GM19438 (cell line): ENCODE measurements around the gene SLC5A10.
"Not testable (repeated sequence)": the region's sequence is repeated elsewhere in the genome, so short reads cannot be mapped to it uniquely, and the experiment has no call there.

ENCODE experiments used
- ATAC-seq: cut with Tn5 transposase; IDR thresholded peaks from one replicate; pipeline ENCODE4 v1.9.1; 2021; ENCODE audit warnings: low read depth; ENCODE audit not compliant: unreplicated experiment

SLC5A10 gene

DNA sequence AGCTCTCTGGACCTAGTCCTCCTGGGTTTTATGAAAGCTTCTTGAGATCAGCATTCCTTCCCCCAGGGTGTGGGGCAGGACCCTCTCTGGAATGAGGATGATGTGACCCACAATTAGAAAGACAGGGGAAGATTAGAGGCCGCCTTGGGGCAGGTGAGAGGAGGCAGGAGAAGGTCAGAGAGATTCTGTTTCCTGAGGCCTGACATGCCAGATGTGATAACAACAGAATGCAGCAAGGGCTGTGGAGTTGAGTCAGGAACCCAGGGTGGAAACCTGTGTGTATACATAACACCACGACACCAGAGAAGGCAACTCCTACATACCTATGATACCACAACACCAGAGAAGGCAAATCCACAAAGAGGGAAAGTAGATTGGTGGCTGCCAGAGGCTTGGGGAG, 5.4 kb upstream of the SLC5A10 start:
- no peak for ATAC-seq

DNA sequence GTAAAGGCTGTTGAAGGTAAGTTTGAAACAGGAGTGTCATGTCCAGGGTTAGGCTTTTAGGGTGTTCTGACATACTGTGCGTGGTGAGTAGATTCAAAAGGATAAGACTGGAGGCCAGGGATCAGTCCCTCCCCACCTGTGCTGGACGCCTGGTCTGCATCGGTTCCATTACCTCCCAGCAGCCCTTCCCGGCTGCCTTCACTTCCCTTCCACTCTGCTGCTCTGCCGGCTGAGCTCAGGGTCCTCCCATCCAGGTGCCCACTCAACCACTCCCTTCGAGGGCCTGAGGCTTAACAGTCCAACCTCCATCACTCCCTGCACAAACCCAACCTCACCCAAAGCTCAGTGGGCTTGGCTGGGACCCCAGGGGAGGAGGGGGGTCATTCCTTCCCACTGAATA, 4.1 kb upstream of the SLC5A10 start:
- no peak for ATAC-seq

DNA sequence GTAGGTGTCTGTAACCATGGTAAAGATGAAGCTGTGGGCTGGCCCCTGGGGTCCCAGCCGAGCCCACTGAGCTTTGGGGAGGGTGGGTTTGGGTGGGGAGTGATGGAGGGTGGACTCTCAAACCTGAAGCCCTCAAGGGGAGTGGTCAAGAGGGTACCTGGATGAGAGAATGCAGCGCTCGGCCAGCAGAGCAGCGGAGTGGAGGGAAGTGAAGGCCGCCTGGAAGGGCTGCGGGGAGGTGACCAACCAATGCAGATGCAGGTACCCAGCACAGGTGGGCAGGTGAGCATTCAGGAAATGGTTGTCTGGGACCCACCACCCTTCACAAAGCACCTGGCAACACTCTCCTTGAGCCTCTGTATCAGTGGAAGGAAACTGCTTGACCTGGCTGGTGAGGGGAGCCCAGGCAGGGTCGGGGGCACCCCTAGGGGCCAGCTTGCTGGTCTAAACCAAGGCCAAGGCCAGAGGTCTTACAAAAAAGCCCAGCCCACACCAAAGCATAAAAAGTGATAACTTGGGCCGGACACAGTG, 3.4 kb upstream of the SLC5A10 start:
- ATAC-seq = no peak

DNA sequence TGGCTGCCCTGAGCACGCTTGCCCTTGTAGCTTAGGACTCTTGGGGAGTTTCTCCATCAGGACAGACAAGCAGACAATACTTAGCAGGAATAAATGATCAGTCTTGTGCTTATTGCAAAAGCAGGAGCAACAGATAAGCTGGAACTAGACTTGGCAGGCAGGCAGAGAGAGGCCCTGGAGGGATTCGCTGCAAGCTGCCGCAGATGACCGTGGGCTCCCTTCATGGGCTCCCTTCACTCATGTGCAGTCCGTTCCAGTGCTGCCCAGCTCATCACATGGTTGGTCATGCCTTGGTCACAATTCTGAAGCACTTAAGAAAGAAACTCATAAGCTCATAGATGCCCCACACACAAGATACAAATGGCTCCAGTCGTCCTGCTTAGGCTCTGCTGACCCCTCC, 2.4 kb upstream of the SLC5A10 start:
- ATAC-seq = no peak

DNA sequence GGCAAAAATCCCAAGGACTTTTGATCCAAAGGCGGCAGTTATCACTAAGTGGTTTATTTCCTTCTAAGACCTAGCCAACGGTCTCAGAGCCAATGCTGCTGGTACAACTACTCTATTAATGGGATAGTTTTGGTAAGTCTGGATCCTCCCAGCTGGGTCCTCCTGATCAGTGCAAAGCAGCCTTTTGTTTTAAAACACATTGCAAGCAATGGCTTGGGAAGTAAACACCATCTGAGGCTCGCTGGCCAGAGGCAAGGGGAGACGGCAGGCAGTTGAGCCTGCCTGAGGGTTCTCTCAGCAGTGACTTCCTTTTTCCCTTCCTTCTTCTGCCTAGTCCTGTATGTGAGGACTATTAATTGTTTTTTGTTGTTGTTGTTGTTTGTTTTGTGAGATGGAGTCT, 1.6 kb upstream of the SLC5A10 start:
- no peak for ATAC-seq

DNA sequence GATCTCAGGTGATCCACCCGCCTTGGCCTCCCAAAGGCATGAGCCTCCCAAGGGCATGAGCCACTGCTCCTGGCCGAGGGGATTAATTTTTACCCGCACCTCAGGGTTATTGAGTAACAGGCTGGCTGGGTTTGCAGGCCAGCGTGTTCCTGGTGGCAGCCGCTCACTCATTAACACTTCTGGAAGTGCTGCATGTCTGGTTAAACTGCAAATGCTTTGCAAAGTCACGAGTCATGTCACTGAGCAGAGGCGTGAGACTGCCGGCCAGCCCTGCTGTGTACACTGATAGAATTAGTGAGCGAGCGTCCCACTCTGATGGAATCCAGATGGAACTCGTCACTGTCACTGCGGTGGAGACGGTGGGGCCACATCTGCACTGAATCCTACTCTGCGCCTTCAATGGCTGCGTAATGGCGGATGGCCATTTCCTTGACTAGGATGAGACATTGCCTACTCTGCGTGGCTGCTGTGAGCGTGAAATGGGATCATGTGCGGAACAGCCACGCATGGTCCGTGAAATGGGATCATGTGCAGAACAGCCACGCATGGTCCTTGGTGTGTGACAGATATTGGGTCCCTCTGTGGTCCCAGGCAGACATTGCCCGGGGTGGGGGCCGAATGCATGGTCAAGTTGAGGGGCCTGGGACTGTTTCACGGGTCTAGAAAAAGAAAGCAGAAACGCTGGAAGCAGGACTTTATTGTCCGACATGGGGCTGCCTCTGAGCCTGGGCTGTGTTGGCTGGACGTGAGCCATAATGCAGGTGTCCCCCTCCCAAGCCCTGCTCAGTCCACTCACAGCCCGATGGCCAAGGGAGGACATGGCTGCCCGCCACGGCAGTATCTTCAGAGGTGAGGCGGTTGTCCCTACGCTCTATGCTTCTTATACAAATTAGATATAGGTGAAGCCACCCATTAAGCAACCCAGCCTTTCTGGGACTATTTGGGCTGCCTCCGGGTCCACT, 740 bp upstream of the SLC5A10 start:
- ATAC-seq = no peak

DNA sequence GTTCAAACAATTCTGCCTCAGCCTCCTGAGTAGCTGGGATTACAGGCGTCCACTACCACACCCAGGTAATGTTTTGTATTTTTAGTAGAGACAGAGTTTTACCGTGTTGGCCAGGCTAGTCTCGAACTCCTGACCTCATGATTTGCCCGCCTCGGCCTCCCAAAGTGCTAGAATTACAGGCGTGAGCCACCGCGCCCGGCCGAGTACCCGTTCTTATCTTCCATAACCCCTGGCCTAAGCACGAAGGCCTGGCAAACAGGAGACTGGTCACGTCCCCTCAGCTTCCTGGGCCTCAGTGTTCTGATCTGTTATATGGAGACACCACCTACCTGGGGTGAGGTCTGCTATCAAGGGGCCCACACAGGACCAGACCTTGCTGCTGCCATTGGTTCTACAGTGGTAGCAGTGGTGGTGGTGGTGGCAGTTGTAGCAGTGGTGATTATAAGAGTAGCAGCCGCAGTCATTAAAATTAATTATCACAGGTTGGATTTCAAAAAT, 1.3 kb downstream of the SLC5A10 start:
- no peak for ATAC-seq

DNA sequence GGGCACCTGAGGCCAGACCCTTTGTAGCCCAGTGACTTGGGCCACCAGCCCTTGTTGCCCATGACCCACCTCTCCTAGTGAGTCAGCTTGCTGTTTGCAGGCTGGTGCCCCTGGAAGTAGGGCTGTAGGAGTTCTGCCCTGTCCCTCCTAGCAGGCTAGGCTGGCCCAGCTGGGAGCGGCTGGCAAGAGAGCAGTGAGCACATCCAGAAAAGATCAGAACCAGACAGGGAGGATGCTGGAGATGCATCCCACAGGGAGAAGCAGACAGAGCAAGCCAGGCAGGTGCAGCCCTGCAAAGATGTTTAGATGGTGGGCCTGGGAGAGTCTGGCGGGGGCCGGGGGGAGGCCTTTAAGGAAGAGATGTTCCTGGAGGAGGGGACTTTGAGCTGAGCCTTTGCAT, 2.4 kb downstream of the SLC5A10 start:
- ATAC-seq = no peak

DNA sequence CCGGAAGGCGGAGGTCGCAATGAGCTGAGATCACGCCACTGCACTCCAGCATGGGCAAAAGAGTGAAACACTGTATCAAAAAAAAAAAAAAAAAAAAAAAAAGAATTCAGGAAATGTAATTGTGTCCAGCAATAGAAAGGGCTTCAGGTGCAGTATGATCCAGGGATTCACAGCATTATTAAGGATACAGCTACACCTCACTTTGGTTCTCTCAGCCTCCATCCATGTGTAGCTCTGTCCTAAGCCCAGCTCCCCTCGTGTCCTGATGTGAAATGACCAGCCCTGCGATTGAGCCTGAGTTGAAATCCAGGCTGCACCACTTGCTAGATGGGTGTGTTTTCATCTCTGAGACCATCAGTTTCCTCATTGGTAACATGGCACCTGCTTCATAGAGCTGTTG, 3.0 kb downstream of the SLC5A10 start:
- no peak for ATAC-seq

DNA sequence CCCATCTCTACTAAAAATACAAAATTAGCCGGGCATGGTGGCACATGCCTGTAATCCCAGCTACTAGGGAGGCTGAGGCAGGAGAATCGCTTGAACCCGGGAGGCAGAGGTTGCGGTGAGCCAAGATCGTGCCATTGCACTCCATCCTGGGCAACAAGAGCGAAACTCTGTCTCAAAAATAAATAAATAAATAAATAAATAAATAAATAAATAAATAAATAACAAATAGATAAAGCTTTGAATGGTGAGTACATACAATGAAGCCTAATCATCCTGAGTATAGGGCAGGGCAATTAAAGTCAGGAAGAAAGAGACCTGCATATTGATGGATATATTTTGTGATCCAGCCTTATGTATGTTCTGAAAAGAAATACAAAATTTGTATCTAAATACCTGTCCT, 4.1 kb downstream of the SLC5A10 start:
- ATAC-seq = not testable (repeated sequence)

DNA sequence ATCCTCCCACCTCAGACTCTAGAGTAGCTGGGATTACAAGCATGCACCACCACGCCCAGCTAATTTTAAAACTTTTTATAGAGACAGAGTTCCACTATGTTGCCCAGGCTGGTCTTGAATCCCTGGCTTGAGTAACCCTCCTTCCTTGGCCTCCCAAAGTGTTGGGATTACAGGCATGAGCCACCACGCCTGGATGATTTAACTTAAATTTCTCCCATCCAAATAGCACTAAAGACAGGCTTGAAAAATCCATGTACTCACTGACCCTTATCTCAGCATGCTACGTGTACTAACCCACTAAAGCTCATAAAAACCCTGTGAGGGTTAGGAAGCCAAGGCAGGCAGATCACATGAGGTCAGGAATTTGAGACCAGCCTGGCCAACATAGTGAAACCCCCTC, 4.6 kb downstream of the SLC5A10 start:
- no peak for ATAC-seq

DNA sequence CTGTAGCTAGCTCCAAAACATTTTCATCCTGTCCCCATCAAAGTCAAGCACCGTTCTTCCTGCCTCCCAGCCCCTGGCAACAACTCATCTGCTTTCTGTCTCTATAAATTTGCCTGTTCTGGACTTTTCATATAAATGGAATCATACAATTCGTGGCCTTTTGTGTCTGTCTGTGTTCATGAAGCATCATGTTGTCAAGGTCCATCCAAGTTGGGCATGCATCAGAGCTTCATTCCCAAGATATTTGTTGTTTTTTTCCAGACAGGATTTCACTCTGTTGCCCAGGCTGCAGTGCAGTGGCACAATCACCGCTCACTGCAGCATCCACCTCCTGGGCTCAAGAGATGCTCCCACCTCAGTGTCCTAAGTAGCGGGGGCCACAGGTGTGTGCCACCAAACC, 5.9 kb downstream of the SLC5A10 start:
- ATAC-seq = no peak

DNA sequence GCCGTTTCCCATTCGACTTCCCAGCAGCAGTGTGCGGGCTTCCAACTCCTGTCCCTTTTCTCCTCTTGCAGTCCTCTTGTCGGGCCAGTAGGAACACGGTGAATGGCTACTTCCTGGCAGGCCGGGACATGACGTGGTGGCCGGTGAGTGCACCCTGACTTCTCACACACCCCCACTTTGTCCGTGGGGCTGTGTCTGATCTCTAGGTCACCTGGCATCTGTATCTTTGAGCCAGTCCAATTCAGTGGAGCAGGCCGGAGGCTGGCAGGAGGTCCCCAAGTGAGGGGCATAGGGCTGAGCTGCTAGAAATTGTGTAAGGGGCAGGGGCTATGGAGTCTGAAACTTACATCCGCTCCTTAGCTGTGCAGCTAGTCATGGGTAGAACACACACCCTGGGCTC, 6.6 kb downstream of the SLC5A10 start:
- no peak for ATAC-seq

DNA sequence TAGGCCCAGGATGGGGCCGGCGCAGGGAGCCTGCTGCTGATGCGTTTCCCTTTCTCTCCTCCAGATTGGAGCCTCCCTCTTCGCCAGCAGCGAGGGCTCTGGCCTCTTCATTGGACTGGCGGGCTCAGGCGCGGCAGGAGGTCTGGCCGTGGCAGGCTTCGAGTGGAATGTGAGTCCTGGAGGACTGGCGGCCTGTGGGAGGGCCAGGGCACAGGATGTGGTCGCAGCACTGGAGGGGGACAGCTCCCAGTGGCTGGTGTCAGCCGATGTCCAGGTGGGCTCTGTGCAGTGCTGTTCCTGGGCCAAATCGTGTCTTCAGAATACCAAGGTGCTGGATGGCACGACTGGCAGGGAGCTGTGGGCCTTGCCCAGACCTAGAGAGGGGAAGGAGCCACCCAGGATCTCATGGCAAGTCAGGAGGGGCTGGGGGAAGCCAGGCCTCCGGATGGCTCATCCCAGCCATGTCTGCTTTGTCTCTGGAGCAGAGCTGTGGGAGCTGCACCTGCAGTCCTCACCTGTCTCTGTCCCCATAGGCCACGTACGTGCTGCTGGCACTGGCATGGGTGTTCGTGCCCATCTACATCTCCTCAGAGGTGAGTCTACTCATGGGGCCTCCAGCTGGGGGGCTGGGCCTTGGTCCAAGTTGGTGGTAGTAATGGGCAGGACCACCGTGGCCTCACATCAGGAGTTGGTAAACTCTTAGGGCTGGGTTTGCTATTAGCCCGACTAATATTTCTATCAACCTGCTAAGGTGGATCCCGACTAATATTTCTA, 7.3 kb downstream of the SLC5A10 start:
- no peak for ATAC-seq

DNA sequence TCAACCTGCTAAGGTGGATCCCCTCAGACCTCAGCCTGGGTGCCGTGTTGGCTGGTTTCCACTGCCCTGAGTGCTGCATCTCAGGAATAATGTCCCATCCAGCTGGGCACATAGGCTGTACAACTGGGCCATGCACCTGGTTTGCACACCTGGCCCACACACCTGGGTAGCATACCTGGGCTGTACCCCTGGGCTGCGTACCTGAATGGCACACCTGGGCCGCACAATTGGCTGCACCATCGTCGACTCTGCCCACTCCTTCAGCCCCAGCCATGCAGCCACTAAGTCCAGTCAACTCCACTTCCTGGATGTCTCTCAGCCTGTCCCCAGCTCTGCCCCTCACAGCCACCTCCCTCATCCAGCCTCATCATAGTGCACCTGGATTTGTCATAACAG, 7.9 kb downstream of the SLC5A10 start:
- ATAC-seq = no peak

DNA sequence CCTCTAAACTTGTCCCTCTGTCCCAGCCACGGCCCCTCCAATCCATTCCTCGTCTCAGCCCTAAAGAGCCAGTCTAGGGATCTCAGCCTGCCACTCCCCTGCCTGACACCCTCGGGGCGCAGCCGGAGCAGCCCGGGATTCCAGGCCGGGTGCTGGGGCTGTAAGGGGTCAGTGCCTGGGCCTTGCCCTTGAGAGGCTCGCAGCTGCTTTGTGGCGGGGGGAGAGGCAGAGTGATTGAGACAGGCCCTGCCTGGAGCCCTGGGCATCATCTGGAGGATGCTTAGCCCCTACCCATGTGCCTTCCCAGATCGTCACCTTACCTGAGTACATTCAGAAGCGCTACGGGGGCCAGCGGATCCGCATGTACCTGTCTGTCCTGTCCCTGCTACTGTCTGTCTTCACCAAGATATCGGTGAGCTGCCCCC, 8.3 kb downstream of the SLC5A10 start:
- no peak for ATAC-seq

DNA sequence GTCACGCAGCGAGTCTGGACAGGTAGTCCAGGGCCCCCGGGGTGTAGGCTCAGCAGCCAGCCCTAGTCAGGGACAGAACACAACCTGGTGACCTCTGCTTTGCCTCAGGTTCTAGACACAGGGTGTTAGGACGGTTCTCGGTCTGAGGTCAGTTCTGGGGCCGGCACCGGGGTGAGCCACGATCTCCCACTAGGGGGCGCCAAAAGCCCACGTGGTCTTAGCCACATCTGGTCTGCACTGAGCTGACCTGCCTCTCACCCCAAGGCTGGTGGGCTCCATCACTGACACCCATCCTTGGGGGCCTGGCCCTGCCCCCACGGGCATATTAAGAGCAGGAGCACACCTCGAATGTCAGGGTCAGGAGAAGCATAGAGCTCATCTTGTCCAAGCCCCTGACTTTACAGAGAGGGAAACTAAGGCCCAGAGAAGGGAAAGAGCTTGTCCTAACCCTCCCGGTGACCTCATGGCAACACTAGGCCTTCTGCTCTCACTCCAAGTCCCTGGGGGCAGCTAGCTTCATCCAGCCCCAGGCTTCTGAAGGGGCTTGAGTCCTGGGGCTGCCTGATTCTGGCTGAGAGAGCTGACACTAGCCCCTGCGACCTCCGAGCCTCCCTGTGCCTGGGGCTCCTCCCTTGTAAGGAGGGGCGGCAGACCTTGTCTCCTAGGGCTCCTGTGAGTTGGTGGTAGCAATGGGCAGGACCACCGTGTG, 9.0 kb downstream of the SLC5A10 start:
- no peak for ATAC-seq

DNA sequence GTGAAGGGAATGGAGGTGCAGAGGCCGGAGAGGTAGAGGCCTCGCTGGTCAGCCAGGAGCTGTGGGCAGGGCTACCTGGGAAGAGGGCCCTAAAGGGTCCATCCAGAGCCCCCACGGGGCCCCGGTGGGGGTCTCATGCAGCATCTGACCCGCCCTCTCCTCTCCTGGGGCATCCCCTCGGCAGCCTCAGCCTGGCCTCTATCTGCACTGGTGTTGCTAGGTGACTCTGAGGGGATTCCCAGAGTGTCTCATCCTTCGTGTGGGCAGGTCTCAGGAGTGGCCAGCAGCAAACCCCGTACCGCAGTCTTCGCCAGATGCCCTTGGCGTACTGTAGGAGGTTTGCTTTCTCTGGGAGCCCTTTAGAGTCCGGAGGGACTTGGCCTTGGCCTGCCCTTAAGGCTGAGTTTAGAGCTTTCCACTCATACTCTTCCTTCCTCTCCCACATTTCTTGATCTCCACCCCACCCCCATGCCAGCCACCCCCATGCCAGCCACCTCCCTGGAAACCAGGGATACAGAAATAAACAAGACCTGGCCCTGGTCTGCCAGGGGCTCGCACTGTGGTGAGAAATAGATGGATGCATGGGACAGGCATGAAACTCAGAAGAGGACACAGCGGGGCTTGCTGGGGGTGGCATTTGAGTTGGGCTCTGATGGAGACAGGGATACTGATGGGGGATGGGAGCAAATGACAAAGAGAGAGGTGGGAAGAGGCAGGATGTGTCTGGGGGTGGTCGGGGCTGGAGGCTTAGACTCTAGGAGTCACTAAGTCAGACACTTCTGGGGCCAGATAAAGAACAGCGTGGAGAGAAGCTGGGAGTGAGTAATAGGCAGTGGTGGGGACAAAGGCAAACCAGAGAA, 9.9 kb downstream of the SLC5A10 start:
- ATAC-seq = no peak

DNA sequence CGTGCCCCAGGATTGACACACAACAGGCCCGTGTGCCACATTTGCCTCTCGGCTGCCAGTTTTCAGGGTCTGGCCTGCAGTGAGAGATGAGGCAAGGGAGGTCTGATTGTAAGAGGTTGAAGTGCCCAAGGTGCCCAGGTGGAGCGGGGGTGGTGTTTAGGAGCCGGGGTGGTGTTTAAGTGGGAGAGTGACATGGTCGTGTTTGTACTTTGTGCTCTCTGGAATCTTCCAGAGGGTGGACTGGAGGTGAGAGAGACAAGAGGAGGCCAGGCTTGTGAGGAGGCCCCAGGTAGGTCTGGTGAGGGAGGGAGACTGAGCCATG, 10.5 kb downstream of the SLC5A10 start:
- ATAC-seq = no peak
